ENCODE measurements around the gene REEP1. TPM values are rescaled to one million over a fixed set of nuclear protein-coding genes. Genes with fewer than 3 reads are reported as not detected.

REEP1 gene
- total RNA-seq, 2 experiments from 2014 or later, result not detected

DNA sequence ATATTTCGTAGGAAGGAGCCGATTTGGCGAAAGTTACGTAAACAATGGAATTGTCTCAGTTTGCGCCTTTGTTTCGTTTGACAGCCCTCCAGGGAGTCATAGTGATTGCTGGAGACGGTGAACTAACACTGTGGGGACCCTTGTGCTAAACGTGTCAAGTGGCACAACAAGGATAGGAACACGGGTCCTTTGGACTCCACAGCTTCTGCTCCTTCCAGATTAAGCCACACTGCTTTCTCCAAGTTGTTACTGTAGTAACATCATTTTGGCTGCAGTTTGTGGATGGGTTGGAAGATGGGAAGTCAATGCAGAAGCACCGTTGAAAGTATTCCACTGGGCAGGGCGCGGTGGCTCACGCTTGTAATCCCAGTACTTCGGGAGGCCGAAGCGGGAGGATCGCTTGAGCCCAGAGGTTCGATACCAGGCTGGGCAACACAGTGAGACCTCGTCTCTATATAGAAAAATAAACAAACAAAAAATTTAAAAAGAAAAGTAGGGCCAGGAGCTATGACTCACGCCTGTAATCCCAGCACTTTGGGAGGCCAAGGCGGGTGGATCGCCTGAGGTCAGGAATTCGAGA lies 141.5 kb downstream of the REEP1 start:
- Mint-ChIP-seq H3K27ac (peak overlapping the region; percentile 90), H3K4me1 (peaks cover 58% of the 10 kb centered on the region), H3K4me3 (peak overlapping the region; percentile 94), H3K9me3 (no peaks in the 10 kb centered on the region), H3K27me3 (no peaks in the 10 kb centered on the region), H3K36me3 (ENCODE audit: low read depth) (peaks cover 26% of the 10 kb centered on the region)
- ChIA-PET CTCF (interaction anchor here (1.2 to 2.9 kb wide), 3 partner anchors 12 to 559 kb away, joined by 4 to 28 read pairs (median 6); no protein-coding TSS in a partner anchor), POLR2A (interaction anchor here (0.7 to 4.3 kb wide), 11 partner anchors 9 to 1270 kb away, joined by 3 to 93 read pairs (median 4); partner anchors contain the start of genes KDM3A, POLR1A, PTCD3 and ST3GAL5)
- no peak for DNase-seq

- Mint-ChIP-seq H3K4me3 (peak within 1 kb of the TSS; percentile 94), H3K36me3 (ENCODE audit: low read depth) (peaks cover 33% of the 10 kb centered on the region), H3K27me3 (no peaks in the 10 kb centered on the region), H3K27ac (peak within 1 kb of the TSS; percentile 90), H3K4me1 (peaks cover 58% of the 10 kb centered on the region), H3K9me3 (no peaks in the 10 kb centered on the region)
- peak; percentile 94 for DNase-seq
- ChIA-PET POLR2A (interaction anchor here (0.7 to 4.3 kb wide), 13 partner anchors 10 to 1270 kb away, joined by 3 to 93 read pairs (median 4); partner anchors contain the start of genes KDM3A, POLR1A, PTCD3 and ST3GAL5), CTCF (interaction anchor here (1.2 to 2.9 kb wide), 3 partner anchors 12 to 558 kb away, joined by 4 to 28 read pairs (median 6); no protein-coding TSS in a partner anchor)
Measured at GRCh38 chr2:86195055-86195807, 142.2 kb downstream of the REEP1 start, which contains the start of gene IMMT. TSS of gene IMMT (minus strand) at chr2:86195462. CDS start at chr2:86195382, 80 bp downstream.

DNA sequence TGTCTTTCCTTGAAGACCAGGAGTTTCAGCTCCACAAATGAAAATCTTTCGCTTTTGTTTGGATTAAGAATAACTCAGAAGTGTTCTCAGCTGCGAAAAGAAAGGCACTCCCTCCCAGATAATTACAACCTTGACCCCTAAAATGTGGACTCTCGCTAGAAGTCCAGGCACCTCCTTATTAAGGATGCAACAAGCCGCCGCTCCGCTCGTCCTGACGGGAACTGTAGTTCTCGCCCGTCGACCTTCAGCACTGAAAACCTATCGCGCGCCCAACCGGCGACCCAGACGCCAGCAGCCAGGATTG lies 142.7 kb downstream of the REEP1 start:
- peak overlapping the region; percentile 94 for H3K4me3 Mint-ChIP-seq
- no peaks in the 10 kb centered on the region for H3K27me3 Mint-ChIP-seq
- ChIA-PET CTCF (interaction anchor here (1.2 to 2.9 kb wide), 3 partner anchors 8 to 557 kb away, joined by 3 to 28 read pairs (median 4); no protein-coding TSS in a partner anchor), POLR2A (interaction anchor here (1.2 to 4.3 kb wide), 10 partner anchors 9 to 428 kb away, joined by 3 to 93 read pairs (median 6); partner anchors contain the start of genes KDM3A, POLR1A and PTCD3)
- peaks cover 62% of the 10 kb centered on the region for H3K4me1 Mint-ChIP-seq
- peak overlapping the region; percentile 90 for H3K27ac Mint-ChIP-seq
- H3K36me3 Mint-ChIP-seq (ENCODE audit: low read depth), result peaks cover 38% of the 10 kb centered on the region
- no peaks in the 10 kb centered on the region for H3K9me3 Mint-ChIP-seq
- DNase-seq, result no peak

DNA sequence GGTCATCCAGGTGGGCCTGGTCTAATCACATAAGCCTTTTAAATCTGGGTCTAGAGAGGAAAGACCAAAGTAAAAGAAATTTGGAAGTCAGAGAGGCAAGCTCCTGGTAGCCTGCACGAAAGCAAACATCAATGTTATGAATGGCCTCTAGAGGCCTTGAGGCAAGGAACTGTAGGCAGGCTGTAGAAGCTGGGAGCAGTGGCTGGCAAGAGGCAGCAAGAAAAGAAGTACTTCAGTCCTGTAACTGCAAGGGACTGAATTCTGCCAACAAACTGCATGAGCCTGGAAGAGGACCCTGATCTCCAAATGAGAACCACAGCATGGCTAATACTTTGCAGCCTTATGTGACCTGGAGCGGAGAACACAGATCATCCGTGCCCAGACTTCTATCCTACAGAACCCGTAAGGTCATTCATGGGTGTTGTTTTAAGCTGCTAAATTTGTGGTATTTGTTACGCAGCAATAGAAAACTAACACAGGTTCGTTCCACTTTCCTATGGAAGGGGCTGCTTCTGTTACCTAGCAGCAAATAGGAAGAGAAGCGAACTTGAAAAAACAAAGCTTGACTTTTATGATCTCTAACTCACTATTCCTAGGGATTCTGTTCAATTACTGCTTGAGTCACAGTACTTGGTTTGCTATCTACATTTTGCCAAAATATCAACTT lies 143.4 kb downstream of the REEP1 start:
- Mint-ChIP-seq H3K27ac (peak overlapping the region; percentile 90), H3K27me3 (no peaks in the 10 kb centered on the region), H3K4me1 (peaks cover 63% of the 10 kb centered on the region), H3K4me3 (peak overlapping the region; percentile 94), H3K9me3 (no peaks in the 10 kb centered on the region), H3K36me3 (ENCODE audit: low read depth) (peaks cover 38% of the 10 kb centered on the region)
- ChIA-PET POLR2A (interaction anchor here (1.2 to 4.3 kb wide), 10 partner anchors 9 to 429 kb away, joined by 3 to 93 read pairs (median 6); partner anchors contain the start of genes KDM3A, POLR1A and PTCD3), CTCF (interaction anchor here (1.1 to 2.9 kb wide), 5 partner anchors 9 to 88 kb away, joined by 3 to 28 read pairs (median 5); partner anchors contain the start of genes POLR1A and PTCD3)
- no peak for DNase-seq

DNA sequence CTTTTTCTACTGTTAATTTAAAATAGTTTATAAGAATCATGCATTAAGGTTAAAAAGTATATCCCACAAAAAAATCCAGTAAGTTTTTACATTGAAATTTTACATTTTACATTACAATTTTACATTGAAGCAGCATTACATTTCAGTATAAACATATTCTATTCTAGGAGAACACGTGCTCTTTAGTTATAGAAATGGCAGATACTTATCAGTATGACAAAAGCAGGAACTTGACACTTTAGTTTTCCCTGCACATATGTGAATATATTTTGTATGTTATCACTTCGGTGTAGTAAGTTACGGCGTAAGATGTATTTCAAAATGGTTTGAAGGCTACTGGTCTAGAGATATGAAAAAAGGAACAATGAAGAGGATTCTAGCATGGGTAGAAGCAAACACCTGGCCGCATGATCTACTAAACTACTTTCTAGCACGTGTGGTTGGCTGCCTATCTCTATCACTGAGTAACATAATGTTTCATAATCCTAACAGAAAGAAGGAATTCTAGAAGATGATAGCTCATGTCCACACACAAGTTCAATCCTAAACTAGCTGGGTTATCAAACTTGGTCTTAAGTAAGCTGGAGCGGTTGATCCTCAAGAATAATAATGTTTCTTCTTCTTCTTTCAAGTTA lies 147.5 kb downstream of the REEP1 start:
- peaks cover 86% of the 10 kb centered on the region for H3K4me1 Mint-ChIP-seq
- no peaks in the 10 kb centered on the region for H3K27me3 Mint-ChIP-seq
- ChIA-PET POLR2A (interaction anchor here (1.0 kb wide), 1 partner anchor 10 kb away, joined by 3 read pairs; the partner anchor contains the start of gene MRPL35), CTCF (interaction anchor here (0.6 to 1.1 kb wide), 2 partner anchors 39 to 556 kb away, joined by 3 to 4 read pairs; no protein-coding TSS in a partner anchor)
- H3K27ac Mint-ChIP-seq, result peak overlapping the region; percentile 28
- H3K36me3 Mint-ChIP-seq (ENCODE audit: low read depth), result peaks cover 61% of the 10 kb centered on the region
- H3K4me3 Mint-ChIP-seq, result no peak overlapping the region
- DNase-seq, result no peak
- H3K9me3 Mint-ChIP-seq, result no peaks in the 10 kb centered on the region

- no peaks in the 10 kb centered on the region for H3K27me3 Mint-ChIP-seq
- peaks cover 87% of the 10 kb centered on the region for H3K4me1 Mint-ChIP-seq
- peaks cover 50% of the 10 kb centered on the region for H3K36me3 Mint-ChIP-seq (ENCODE audit: low read depth)
- H3K9me3 Mint-ChIP-seq, result no peaks in the 10 kb centered on the region
- peak overlapping the region; percentile 61 for H3K4me3 Mint-ChIP-seq
- POLR2A ChIA-PET, result interaction anchor here (0.6 to 4.7 kb wide), 8 partner anchors 9 to 255 kb away, joined by 3 to 93 read pairs (median 8); partner anchors contain the start of genes IMMT, KDM3A, MRPL35 and POLR1A
- CTCF ChIA-PET, result interaction anchor here (5.6 kb wide), 1 partner anchor 8 kb away, joined by 28 read pairs; the partner anchor contains the start of gene IMMT
- peak overlapping the region; percentile 94 for H3K27ac Mint-ChIP-seq
- DNase-seq, result no peak
Measured at GRCh38 chr2:86186431-86186830, 151.0 kb downstream of the REEP1 start.

DNA sequence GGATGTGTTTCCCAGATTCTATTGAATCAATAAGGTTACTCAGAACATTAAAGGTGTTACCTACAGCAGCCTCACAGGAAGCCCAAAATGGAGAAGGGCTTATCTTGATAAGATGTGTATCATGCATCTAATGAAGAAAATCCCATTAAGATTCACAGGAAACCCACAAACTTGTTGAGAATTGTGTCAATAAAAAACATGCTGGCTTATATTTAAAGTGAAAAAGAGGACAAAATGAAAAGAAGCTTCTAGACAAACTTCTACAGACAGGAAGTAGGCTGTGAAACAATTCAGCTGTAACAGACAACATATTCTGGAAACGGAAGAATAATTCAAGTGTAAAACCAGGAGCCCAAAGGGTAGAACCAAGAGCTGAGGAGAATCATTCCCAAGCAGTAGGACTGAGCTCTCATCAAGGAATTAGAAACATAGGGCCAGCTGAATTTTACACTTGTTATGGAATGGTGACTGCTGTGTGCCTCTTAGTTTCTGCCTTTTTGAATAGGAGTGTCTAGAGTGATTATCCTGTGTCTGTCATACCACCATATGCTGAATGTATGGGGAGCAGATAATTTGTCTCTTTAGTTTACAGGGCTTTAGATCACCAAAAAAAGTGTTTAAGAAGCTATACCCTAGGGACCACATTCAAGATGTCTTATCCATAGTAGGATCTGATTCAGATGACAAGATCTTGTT lies 151.8 kb downstream of the REEP1 start:
- H3K9me3 Mint-ChIP-seq, result no peaks in the 10 kb centered on the region
- peaks cover 80% of the 10 kb centered on the region for H3K4me1 Mint-ChIP-seq
- H3K4me3 Mint-ChIP-seq, result peak overlapping the region; percentile 61
- DNase-seq, result no peak
- peak overlapping the region; percentile 94 for H3K27ac Mint-ChIP-seq
- ChIA-PET CTCF (interaction anchor here (1.2 to 5.6 kb wide), 3 partner anchors 9 to 35 kb away, joined by 3 to 28 read pairs (median 6); partner anchors contain the start of gene IMMT), POLR2A (interaction anchor here (0.8 to 4.7 kb wide), 11 partner anchors 9 to 256 kb away, joined by 3 to 93 read pairs (median 4); partner anchors contain the start of genes IMMT, KDM3A, MRPL35 and POLR1A)
- H3K27me3 Mint-ChIP-seq, result no peaks in the 10 kb centered on the region
- peaks cover 42% of the 10 kb centered on the region for H3K36me3 Mint-ChIP-seq (ENCODE audit: low read depth)

DNA sequence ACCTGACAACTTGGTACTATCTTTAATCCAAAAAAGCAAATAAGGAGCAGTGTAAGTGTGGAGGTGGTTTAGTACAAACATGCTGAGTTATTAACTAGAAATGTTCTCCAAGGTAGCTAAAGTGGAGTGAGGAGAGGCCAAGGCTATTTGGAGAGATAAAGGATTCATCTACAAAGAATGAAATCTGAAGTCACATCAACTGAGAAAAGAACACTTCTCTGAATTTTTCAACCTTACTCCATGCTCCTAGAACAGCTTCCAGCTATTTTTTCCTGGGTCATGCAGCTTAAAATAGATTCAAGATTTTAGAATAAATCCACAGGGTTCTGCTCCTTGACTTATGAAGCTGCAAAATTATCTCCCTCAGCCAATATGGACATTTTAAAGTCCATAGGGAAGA lies 160.8 kb downstream of the REEP1 start:
- ChIA-PET CTCF (interaction anchor here (1.7 kb wide), 1 partner anchor 89 kb away, joined by 5 read pairs; no protein-coding TSS in a partner anchor), POLR2A (interaction anchor here (1.4 to 2.0 kb wide), 3 partner anchors 9 to 46 kb away, joined by 3 to 10 read pairs (median 6); partner anchors contain the start of gene IMMT)
- peaks cover 63% of the 10 kb centered on the region for H3K36me3 Mint-ChIP-seq (ENCODE audit: low read depth)
- peaks cover 29% of the 10 kb centered on the region for H3K4me1 Mint-ChIP-seq
- H3K27me3 Mint-ChIP-seq, result no peaks in the 10 kb centered on the region
- H3K27ac Mint-ChIP-seq, result no peak overlapping the region
- H3K9me3 Mint-ChIP-seq, result no peaks in the 10 kb centered on the region
- no peak for DNase-seq
- H3K4me3 Mint-ChIP-seq, result no peak overlapping the region

DNA sequence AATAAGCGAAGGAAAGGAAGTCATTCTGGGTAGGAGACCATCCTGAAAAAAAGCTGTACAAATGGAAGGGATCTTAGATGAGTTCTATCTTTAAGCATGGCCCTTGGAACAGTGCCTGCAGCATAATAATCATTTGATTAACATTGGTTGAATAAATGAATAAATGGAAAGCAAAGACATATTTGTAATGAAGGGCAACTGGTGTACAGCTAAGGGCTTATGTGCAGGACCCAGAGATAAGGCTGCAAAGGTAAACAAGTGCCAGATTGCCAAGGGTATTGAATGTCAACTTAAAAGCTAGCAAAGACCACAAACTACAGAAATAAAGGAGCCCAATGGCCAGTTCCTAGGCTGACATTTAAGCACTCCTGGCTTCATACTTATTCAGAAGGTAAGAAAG lies 161.6 kb downstream of the REEP1 start:
- peaks cover 68% of the 10 kb centered on the region for H3K36me3 Mint-ChIP-seq (ENCODE audit: low read depth)

DNA sequence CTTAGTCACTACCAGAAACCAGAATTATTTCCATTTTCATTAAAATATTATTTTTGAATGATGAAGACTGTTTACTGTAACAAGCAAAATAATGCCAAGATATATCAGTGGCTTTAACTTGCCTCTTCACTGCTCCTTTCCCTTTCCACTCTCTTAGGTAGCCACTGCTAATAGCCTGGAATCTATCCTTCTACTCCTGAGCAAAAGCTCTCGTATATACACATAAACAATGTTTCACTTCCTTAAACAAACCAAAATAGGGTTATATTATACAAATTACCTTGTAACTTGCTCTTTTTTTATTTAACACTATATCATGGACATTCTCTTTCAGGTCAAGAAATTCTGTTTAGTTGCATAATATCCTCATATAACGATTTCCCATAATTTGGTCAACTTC lies 163.0 kb downstream of the REEP1 start:
- Mint-ChIP-seq H3K4me1 (peaks cover 29% of the 10 kb centered on the region), H3K36me3 (ENCODE audit: low read depth) (peaks cover 69% of the 10 kb centered on the region), H3K4me3 (no peak overlapping the region), H3K27ac (no peak overlapping the region), H3K27me3 (no peaks in the 10 kb centered on the region), H3K9me3 (no peaks in the 10 kb centered on the region)
- ChIA-PET POLR2A (no interaction called here), CTCF (no interaction called here)
- DNase-seq, result no peak

More for the DNA sequence above, 161.6 kb downstream of the REEP1 start:
- POLR2A ChIA-PET, result interaction anchor here (1.4 to 2.0 kb wide), 2 partner anchors 10 to 45 kb away, joined by 3 to 10 read pairs; no protein-coding TSS in a partner anchor
- Mint-ChIP-seq H3K27me3 (no peaks in the 10 kb centered on the region), H3K27ac (no peak overlapping the region), H3K9me3 (no peaks in the 10 kb centered on the region), H3K4me3 (no peak overlapping the region), H3K4me1 (peaks cover 32% of the 10 kb centered on the region)
- no peak for DNase-seq
- CTCF ChIA-PET, result interaction anchor here (1.7 kb wide), 1 partner anchor 88 kb away, joined by 5 read pairs; no protein-coding TSS in a partner anchor

DNA sequence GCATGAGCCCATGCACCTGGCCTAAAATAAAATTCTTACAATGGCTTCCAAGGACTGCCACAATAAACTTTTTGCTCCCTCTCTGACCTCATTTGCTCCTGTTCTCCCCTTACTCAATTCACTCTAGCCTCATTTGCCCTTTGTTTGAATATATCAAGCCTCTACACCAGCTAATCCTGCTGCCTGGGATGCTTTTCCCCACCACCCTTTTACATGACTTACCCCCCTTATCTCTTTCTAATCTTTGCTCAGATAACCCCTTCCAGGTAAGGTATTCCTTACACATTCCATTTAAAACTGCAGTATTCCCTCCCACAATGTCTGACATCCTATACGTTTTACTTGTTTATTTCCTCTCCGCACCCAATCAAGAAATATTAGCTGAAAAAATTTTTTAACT lies 164.8 kb downstream of the REEP1 start:
- Mint-ChIP-seq H3K9me3 (no peaks in the 10 kb centered on the region), H3K4me1 (peaks cover 28% of the 10 kb centered on the region), H3K4me3 (no peak overlapping the region), H3K27me3 (no peaks in the 10 kb centered on the region), H3K27ac (no peak overlapping the region), H3K36me3 (ENCODE audit: low read depth) (peaks cover 70% of the 10 kb centered on the region)
- ChIA-PET POLR2A (interaction anchor here (0.7 to 1.2 kb wide), 2 partner anchors 34 to 66 kb away, joined by 3 to 4 read pairs; partner anchors contain the start of genes POLR1A and PTCD3), CTCF (no interaction called here)
- DNase-seq, result no peak
